Spleen (tissue), 11 donors: ENCODE data around the gene HNRNPL. TPM values are rescaled to one million over a fixed set of nuclear protein-coding genes. Genes with fewer than 3 reads are reported as not detected.
A peak's percentile ranks its signal among the peaks of the same experiment; 100 is the strongest.

Source experiments
- DNase-seq: peaks from one replicate; pipeline ENCODE4 v3.0.0-alpha.2; 2020
- H3K27ac ChIP-seq, 8 donors: fragments of 200-600 bp; sonication (generic) in 7 of 8; 1 replicate in 4 of 8; 2 replicates in 4 of 8; pipeline versions ENCODE4 v1.5.0 to v1.8.0; 2016 to 2021; ENCODE audit warnings: inconsistent platforms in 4 of 8, mild to moderate bottlenecking in 4 of 8, moderate library complexity in 1 of 8
- H3K27me3 ChIP-seq, 7 donors: fragments of 200-600 bp; sonication (generic) in 6 of 7; replicated peaks in 1 of 7; 1 replicate in 4 of 7; 2 replicates in 3 of 7; pipeline versions ENCODE4 v1.5.0 to v1.8.0; 2016 to 2021; ENCODE audit warnings: inconsistent platforms in 3 of 7, mild to moderate bottlenecking in 1 of 7
- H3K36me3 ChIP-seq, 6 donors: fragments of 200-600 bp; sonication (generic) in 5 of 6; 1 replicate in 4 of 6; 2 replicates in 2 of 6; pipeline versions ENCODE4 v1.5.0 to v1.8.0; 2016 to 2021; ENCODE audit warnings: inconsistent platforms in 2 of 6
- H3K4me1 ChIP-seq, 6 donors: fragments of 200-600 bp; sonication (generic) in 5 of 6; 1 replicate in 3 of 6; 2 replicates in 3 of 6; pipeline versions ENCODE4 v1.5.0 to v1.8.0; 2016 to 2021; ENCODE audit warnings: inconsistent platforms in 3 of 6
- H3K4me3 ChIP-seq, 8 donors: fragments of 200-600 bp; sonication (generic) in 7 of 8; 1 replicate in 4 of 8; 2 replicates in 4 of 8; pipeline versions ENCODE4 v1.5.0 to v1.8.0; 2016 to 2021; ENCODE audit warnings: inconsistent platforms in 4 of 8, mild to moderate bottlenecking in 4 of 8, moderate library complexity in 2 of 8
- H3K9me3 ChIP-seq, 8 donors: fragments of 200-600 bp; sonication (generic) in 7 of 8; 1 replicate in 4 of 8; 2 replicates in 4 of 8; pipeline versions ENCODE4 v1.5.0 to v1.8.0; 2016 to 2021; ENCODE audit warnings: inconsistent platforms in 4 of 8
- CTCF ChIP-seq, 11 experiments: fragments of 200-600 bp in 7 of 11; fragments of 450-650 bp in 4 of 11; sonication (generic) in 4 of 11; IDR thresholded peaks in 8 of 11; conservative IDR thresholded peaks in 3 of 11; 1 replicate in 7 of 11; 2 replicates in 4 of 11; pipeline versions ENCODE4 v1.4.0 to v1.8.0; 2016 to 2021; ENCODE audit warnings: antibody characterized with exemption in 11 of 11, inconsistent platforms in 4 of 11, mild to moderate bottlenecking in 1 of 11
- POLR2A ChIP-seq, 3 donors: fragments of 450-650 bp; IDR thresholded peaks; one replicate each; pipeline ENCODE4 v1.5.1; 2017; ENCODE audit warnings: antibody characterized with exemption in 3 of 3, mild to moderate bottlenecking in 1 of 3
- POLR2AphosphoS5 ChIP-seq, 3 donors: sonication (generic); formaldehyde crosslinking; IDR thresholded peaks; one replicate each; pipeline ENCODE4 v1.5.1; 2017; ENCODE audit warnings: antibody characterized with exemption in 3 of 3
- WGBS, 5 donors: extraction: QIAGEN DNeasy Blood & Tissue Kit in 3 of 5; methylation state at CpG; one replicate each; pipeline versions ENCODE4 v1.1.5 to v1.1.7; 2013 to 2018; 5-methylcytosine and 5-hydroxymethylcytosine counted together
- intact Hi-C: fragments of 100-400 bp; cut with DNase I; formaldehyde crosslinking; loops from one replicate; pipeline ENCODE4 v1.15.0; 2023; ENCODE audit warnings: low total_unique reads
- polyA plus RNA-seq, 3 donors: library from polyadenylated mRNA; stranded (reverse); fragments of 200-250 nt; gene quantifications; one replicate each; pipeline ENCODE4 v1.2.1, GENCODE V29; 2013
- total RNA-seq, 7 donors: library from RNA; depleted of rRNA in 3 of 7; stranded (reverse); fragments of >200 nt in 3 of 7; fragmentation: NEBNext Ultra II Directional in 4 of 7; extraction: Animal tissue kit (Norgen Biotek cat#: 25700) in 4 of 7; gene quantifications; one replicate each; pipeline versions ENCODE4 v1.1.0 to v1.2.1, GENCODE V29; 2016 to 2021
- donor health status: healthy with polysubstance abuse.
- donor health status: DM: no; HTN: no; CAD: no; lungs with moderate emphysema.
- donor health status: DM: no; HTN: no; CAD: no.
- donor health status: Bipolar disorder and iron deficiency.
- donor health status: healthy.
- donor health status: DM: no; HTN: no; CAD: no.
- donor health status: DM: yes; HTN: yes; CAD: no.

The HNRNPL gene
- total and polyA plus RNA-seq, 10 donors, result 147 to 357 (median 222) TPM

GRCh38 chr19:38796154-38796553, 53.6 kb downstream of the HNRNPL start:
- no peak overlapping the region for H3K4me3 ChIP-seq

GRCh38 chr19:38795549-38795948, 54.2 kb downstream of the HNRNPL start:
- TF ChIP-seq POLR2AphosphoS5 (IDR thresholded peaks at IDR 0.05) (no peak), CTCF (IDR thresholded peaks at IDR 0.05 in 8 of 11, conservative IDR thresholded peaks at IDR 0.05 in 3 of 11) (no peak), POLR2A (IDR thresholded peaks at IDR 0.05) (no peak)
- Histone ChIP-seq H3K27me3 (peaks cover 0 to 5% (median 0%) of the 10 kb centered on the region in 7 donors), H3K4me3 (no peak overlapping the region), H3K36me3 (no peaks in the 10 kb centered on the region), H3K4me1 (peaks cover 0 to 20% (median 10%) of the 10 kb centered on the region in 6 donors), H3K27ac (no peak overlapping the region), H3K9me3 (no peaks in the 10 kb centered on the region)
- no peak for DNase-seq
- intact Hi-C loops, result no loop called here
- WGBS, 5 donors, result 88 to 97% (median 94%) methylated on average over 4 of the region's 4 CpGs

More at GRCh38 chr19:38796154-38796553, 53.6 kb downstream of the HNRNPL start:
- peaks cover 0 to 5% (median 0%) of the 10 kb centered on the region in 7 donors for H3K27me3 ChIP-seq
- TF ChIP-seq CTCF (IDR thresholded peaks at IDR 0.05 in 8 of 11, conservative IDR thresholded peaks at IDR 0.05 in 3 of 11), result no peak
- no peak for TF ChIP-seq POLR2A (IDR thresholded peaks at IDR 0.05)
- TF ChIP-seq POLR2AphosphoS5 (IDR thresholded peaks at IDR 0.05), result no peak
- no peaks in the 10 kb centered on the region for H3K9me3 ChIP-seq
- peaks cover 0 to 6% (median under 1%) of the 10 kb centered on the region in 6 donors for H3K36me3 ChIP-seq
- 47 to 87% (median 68%) methylated on average over 2 of the region's 2 CpGs for WGBS, 5 donors
- peaks cover 0 to 20% (median 10%) of the 10 kb centered on the region in 6 donors for H3K4me1 ChIP-seq
- no peak overlapping the region for H3K27ac ChIP-seq
- no peak for DNase-seq
- intact Hi-C loops, result no loop called here

GRCh38 chr19:38793671-38794070, 56.1 kb downstream of the HNRNPL start:
- peaks cover 0 to 5% (median 0%) of the 10 kb centered on the region in 7 donors for H3K27me3 ChIP-seq
- WGBS, 5 donors, result 92 to 96% (median 93%) methylated on average over 5 of the region's 5 CpGs
- H3K4me1 ChIP-seq, result peaks cover 0 to 20% (median 10%) of the 10 kb centered on the region in 6 donors
- no peaks in the 10 kb centered on the region for H3K9me3 ChIP-seq
- no peak for DNase-seq
- H3K4me3 ChIP-seq, result no peak overlapping the region
- intact Hi-C loops, result no loop called here
- H3K36me3 ChIP-seq, result no peaks in the 10 kb centered on the region
- peak overlapping the region in 7 of 8 donors; percentile 5 to 83 (median 70) for H3K27ac ChIP-seq
- TF ChIP-seq POLR2A (IDR thresholded peaks at IDR 0.05), result no peak
- TF ChIP-seq POLR2AphosphoS5 (IDR thresholded peaks at IDR 0.05), result no peak
- no peak for TF ChIP-seq CTCF (IDR thresholded peaks at IDR 0.05 in 8 of 11, conservative IDR thresholded peaks at IDR 0.05 in 3 of 11)

GRCh38 chr19:38793177-38793576, 56.6 kb downstream of the HNRNPL start:
- no peaks in the 10 kb centered on the region for H3K36me3 ChIP-seq
- TF ChIP-seq CTCF (IDR thresholded peaks at IDR 0.05 in 8 of 11, conservative IDR thresholded peaks at IDR 0.05 in 3 of 11) (no peak), POLR2AphosphoS5 (IDR thresholded peaks at IDR 0.05) (no peak), POLR2A (IDR thresholded peaks at IDR 0.05) (no peak)
- DNase-seq, result no peak
- WGBS, 5 donors, result 58 to 73% (median 66%) methylated on average over 8 of the region's 8 CpGs
- peaks cover 0 to 20% (median 10%) of the 10 kb centered on the region in 6 donors for H3K4me1 ChIP-seq
- intact Hi-C loops, result no loop called here
- peak overlapping the region in 1 of 8 donors; percentile 34 for H3K4me3 ChIP-seq
- no peaks in the 10 kb centered on the region for H3K9me3 ChIP-seq
- H3K27ac ChIP-seq, result peak overlapping the region in 7 of 8 donors; percentile 5 to 83 (median 70)
- peaks cover 0 to 5% (median 0%) of the 10 kb centered on the region in 7 donors for H3K27me3 ChIP-seq
